Ishikawa (cell line): ENCODE measurements around the gene NR1D2.

Source experiments
- CEBPB ChIP-seq: IDR thresholded peaks from 2 replicates; pipeline ENCODE4 v1.6.1; 2012
- CREB1 ChIP-seq: IDR thresholded peaks from 2 replicates; pipeline ENCODE4 v1.6.1; 2012; ENCODE audit warnings: low read depth
- EGR1 ChIP-seq: IDR thresholded peaks from 2 replicates; pipeline ENCODE4 v1.6.1; 2012
- EP300 ChIP-seq: IDR thresholded peaks from 2 replicates; pipeline ENCODE4 v1.6.1; 2012; ENCODE audit warnings: borderline replicate concordance
- FOXM1 ChIP-seq: IDR thresholded peaks from 2 replicates; pipeline ENCODE4 v1.6.1; 2012; ENCODE audit warnings: low read depth, borderline replicate concordance
- MAX ChIP-seq: IDR thresholded peaks from 2 replicates; pipeline ENCODE4 v1.6.1; 2012
- NFIC ChIP-seq: IDR thresholded peaks from 2 replicates; pipeline ENCODE4 v1.6.1; 2012
- RAD21 ChIP-seq: IDR thresholded peaks from 2 replicates; pipeline ENCODE4 v1.6.1; 2012; ENCODE audit warnings: low read depth
- REST ChIP-seq: IDR thresholded peaks from 2 replicates; pipeline ENCODE4 v1.6.1; 2012; ENCODE audit warnings: low read depth, mild to moderate bottlenecking
- TAF1 ChIP-seq: IDR thresholded peaks from 2 replicates; pipeline ENCODE4 v1.6.1; 2012; ENCODE audit warnings: low read depth, mild to moderate bottlenecking
- TCF12 ChIP-seq: IDR thresholded peaks from 2 replicates; pipeline ENCODE4 v1.6.1; 2012; ENCODE audit warnings: low read depth
- TEAD4 ChIP-seq: IDR thresholded peaks from 2 replicates; pipeline ENCODE4 v1.6.1; 2012
- USF1 ChIP-seq: IDR thresholded peaks from 2 replicates; pipeline ENCODE4 v1.6.1; 2012
- YY1 ChIP-seq: IDR thresholded peaks from 2 replicates; pipeline ENCODE4 v1.6.1; 2012; ENCODE audit warnings: low read depth
- ZBTB7A ChIP-seq: IDR thresholded peaks from 2 replicates; pipeline ENCODE4 v1.6.1; 2012; ENCODE audit warnings: low read depth

Gene NR1D2

GRCh38 chr3:23953523-23953922, 8.4 kb downstream of the NR1D2 start:
- TF ChIP-seq TEAD4 (no peak), EGR1 (no peak), TAF1 (no peak), ZBTB7A (no peak), MAX (no peak), USF1 (no peak), EP300 (no peak), FOXM1 (no peak)

- TF ChIP-seq RAD21, result no peak
- TF ChIP-seq MAX, result no peak
- no peak for TF ChIP-seq EP300
- TF ChIP-seq FOXM1, result no peak
These were observed 9.1 kb downstream of the NR1D2 start for GRCh38 chr3:23954144-23954543.

GRCh38 chr3:23956701-23957100, 11.6 kb downstream of the NR1D2 start:
- TF ChIP-seq TAF1 (no peak), FOXM1 (no peak), TEAD4 (no peak), REST (no peak), EP300 (no peak), TCF12 (no peak), NFIC (no peak), ZBTB7A (no peak), EGR1 (no peak), CEBPB (no peak), USF1 (no peak), CREB1 (no peak), RAD21 (no peak), MAX (no peak), YY1 (no peak)

GRCh38 chr3:23959135-23959900, 14.2 kb downstream of the NR1D2 start:
- TF ChIP-seq MAX (no peak), TAF1 (no peak), TCF12 (no peak), CREB1 (no peak), NFIC (no peak), EP300 (no peak), CEBPB (no peak), USF1 (no peak)

- TF ChIP-seq TEAD4, result no peak
- TF ChIP-seq REST, result no peak
- no peak for TF ChIP-seq ZBTB7A
- no peak for TF ChIP-seq YY1
These were observed 15.6 kb downstream of the NR1D2 start for GRCh38 chr3:23960649-23961048.

GRCh38 chr3:23961066-23961465, 16.0 kb downstream of the NR1D2 start:
- TF ChIP-seq NFIC (no peak), TCF12 (no peak), REST (no peak), EGR1 (no peak), EP300 (no peak), TAF1 (no peak), YY1 (no peak), MAX (no peak), CREB1 (no peak), FOXM1 (no peak), CEBPB (no peak), ZBTB7A (no peak), RAD21 (no peak), TEAD4 (no peak)
